ENCODE results near the gene TWIST1. TPM values are rescaled to one million over a fixed set of nuclear protein-coding genes. Genes with fewer than 3 reads are reported as not detected.

The TWIST1 gene
- total and polyA plus RNA-seq, 12 donors, result 1.8 to 22.1 (median 10.5) TPM

GRCh38 chr7:19089378-19089777, 28.1 kb downstream of the TWIST1 start:
- TF ChIP-seq POLR2A (IDR thresholded peaks at IDR 0.05), result no peak
- TF ChIP-seq, protein P1, sequence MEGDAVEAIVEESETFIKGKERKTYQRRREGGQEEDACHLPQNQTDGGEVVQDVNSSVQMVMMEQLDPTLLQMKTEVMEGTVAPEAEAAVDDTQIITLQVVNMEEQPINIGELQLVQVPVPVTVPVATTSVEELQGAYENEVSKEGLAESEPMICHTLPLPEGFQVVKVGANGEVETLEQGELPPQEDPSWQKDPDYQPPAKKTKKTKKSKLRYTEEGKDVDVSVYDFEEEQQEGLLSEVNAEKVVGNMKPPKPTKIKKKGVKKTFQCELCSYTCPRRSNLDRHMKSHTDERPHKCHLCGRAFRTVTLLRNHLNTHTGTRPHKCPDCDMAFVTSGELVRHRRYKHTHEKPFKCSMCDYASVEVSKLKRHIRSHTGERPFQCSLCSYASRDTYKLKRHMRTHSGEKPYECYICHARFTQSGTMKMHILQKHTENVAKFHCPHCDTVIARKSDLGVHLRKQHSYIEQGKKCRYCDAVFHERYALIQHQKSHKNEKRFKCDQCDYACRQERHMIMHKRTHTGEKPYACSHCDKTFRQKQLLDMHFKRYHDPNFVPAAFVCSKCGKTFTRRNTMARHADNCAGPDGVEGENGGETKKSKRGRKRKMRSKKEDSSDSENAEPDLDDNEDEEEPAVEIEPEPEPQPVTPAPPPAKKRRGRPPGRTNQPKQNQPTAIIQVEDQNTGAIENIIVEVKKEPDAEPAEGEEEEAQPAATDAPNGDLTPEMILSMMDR (IDR thresholded peaks at IDR 0.05), result no peak
- H3K4me1 ChIP-seq (replicated peaks in 1 of 2), result no peaks in the 10 kb centered on the region
- H3K27ac ChIP-seq, result no peak overlapping the region
- no peaks in the 10 kb centered on the region for H3K27me3 ChIP-seq
- H3K36me3 ChIP-seq (replicated peaks in 1 of 2), result no peaks in the 10 kb centered on the region
- no peak for DNase-seq
- intact Hi-C loops (cut with DNase I), result no loop called here
- whole genome bisulfite sequencing, 4 donors, result 72 to 85% (median 76%) methylated on average over 2 of the region's 2 CpGs
- H3K9me3 ChIP-seq (replicated peaks in 1 of 3), result no peaks in the 10 kb centered on the region
- no peak overlapping the region for H3K4me3 ChIP-seq

DNA sequence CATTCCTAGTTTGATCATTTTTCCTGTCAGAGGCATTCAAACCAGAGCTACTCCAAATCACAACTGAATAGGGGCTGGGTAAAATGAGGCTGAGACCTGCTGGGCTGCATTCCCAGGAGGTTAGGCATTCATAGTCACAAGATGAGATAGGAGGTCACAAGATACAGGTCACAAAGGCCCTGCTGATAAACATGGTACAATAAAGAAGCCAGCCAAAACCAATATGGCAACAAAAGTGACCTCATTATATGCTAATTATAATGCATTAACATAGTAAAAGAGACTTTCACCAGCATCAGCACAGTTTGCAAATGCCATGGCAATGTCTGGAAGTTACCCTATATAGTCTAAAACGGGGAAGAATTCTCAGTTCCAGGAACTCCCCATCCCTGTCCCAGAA, 37.3 kb downstream of the TWIST1 start:
- TF ChIP-seq POLR2A (IDR thresholded peaks at IDR 0.05), result no peak
- TF ChIP-seq, protein P1 (IDR thresholded peaks at IDR 0.05), result no peak
- no peaks in the 10 kb centered on the region for H3K9me3 ChIP-seq (replicated peaks in 1 of 3)
- H3K36me3 ChIP-seq (replicated peaks in 1 of 2), result no peaks in the 10 kb centered on the region
- WGBS, 4 donors, result 56 to 73% (median 65%) methylated on average over 1 of the region's 1 CpG
- intact Hi-C loops (cut with DNase I), result no loop called here
- H3K27me3 ChIP-seq, result no peaks in the 10 kb centered on the region
- H3K4me3 ChIP-seq, result no peak overlapping the region
- no peak for DNase-seq
- no peaks in the 10 kb centered on the region for H3K4me1 ChIP-seq (replicated peaks in 1 of 2)
- H3K27ac ChIP-seq, result no peak overlapping the region

DNA sequence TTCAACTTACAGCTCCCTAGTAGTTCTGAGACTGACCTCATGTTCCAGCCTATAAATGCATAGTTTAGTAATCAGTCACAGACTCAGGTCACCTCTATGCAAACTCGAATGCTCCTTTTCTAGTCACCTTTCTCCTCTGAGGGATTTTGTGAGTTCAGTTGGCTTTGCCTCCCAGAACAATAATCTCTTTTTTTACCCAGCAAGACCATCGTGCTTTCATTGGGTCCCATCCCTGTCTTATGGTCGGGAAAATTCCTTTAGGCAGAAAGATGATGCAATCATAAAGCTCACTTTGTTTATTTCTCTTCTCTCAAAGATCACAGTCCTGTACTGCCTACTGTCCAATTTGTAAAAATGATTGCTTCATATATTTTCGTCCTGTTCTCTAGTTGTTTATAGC, 38.4 kb downstream of the TWIST1 start:
- TF ChIP-seq POLR2A (IDR thresholded peaks at IDR 0.05), result no peak
- TF ChIP-seq, protein P1 (IDR thresholded peaks at IDR 0.05), result no peak
- H3K4me1 ChIP-seq (replicated peaks in 1 of 2), result no peaks in the 10 kb centered on the region
- no peak overlapping the region for H3K27ac ChIP-seq
- no peak for DNase-seq
- no peaks in the 10 kb centered on the region for H3K27me3 ChIP-seq
- H3K36me3 ChIP-seq (replicated peaks in 1 of 2), result no peaks in the 10 kb centered on the region
- WGBS, 4 donors, result 63 to 79% (median 70%) methylated on average over 4 of the region's 4 CpGs
- H3K4me3 ChIP-seq, result no peak overlapping the region
- no peaks in the 10 kb centered on the region for H3K9me3 ChIP-seq (replicated peaks in 1 of 3)
- intact Hi-C loops (cut with DNase I), result no loop called here

DNA sequence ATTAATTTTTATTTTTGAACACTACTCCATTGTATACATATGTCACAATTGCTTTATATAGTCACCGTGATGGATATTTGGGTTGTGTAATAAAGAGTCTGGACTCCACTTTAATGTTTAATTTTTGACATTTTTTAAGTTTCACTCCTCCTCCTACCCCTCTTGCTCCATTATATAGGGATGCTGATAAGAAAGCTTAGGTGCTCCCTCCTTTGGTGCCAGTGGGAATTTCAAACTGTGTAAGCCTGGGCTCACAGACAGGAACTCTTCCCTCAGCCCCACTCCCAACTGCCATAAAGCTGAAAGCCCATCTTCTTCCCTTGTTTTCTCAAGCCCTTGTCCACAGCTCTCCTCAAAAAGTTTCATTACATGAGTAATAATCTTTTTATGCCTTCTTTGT, 47.6 kb downstream of the TWIST1 start:
- WGBS, 4 donors, result 62 to 85% (median 79%) methylated on average over 1 of the region's 1 CpG
- TF ChIP-seq POLR2A (IDR thresholded peaks at IDR 0.05), result no peak
- TF ChIP-seq, protein P1 (IDR thresholded peaks at IDR 0.05), result no peak
- Histone ChIP-seq H3K9me3 (replicated peaks in 1 of 3) (no peaks in the 10 kb centered on the region), H3K27ac (no peak overlapping the region), H3K36me3 (replicated peaks in 1 of 2) (no peaks in the 10 kb centered on the region), H3K4me3 (no peak overlapping the region), H3K4me1 (replicated peaks in 1 of 2) (no peaks in the 10 kb centered on the region), H3K27me3 (no peaks in the 10 kb centered on the region)
- intact Hi-C loops (cut with DNase I), result no loop called here
- DNase-seq, result no peak
